Measurements from ENCODE around the gene ELOA. TPM values are rescaled to one million over a fixed set of nuclear protein-coding genes. Genes with fewer than 3 reads are reported as not detected.
"Not testable (repeated sequence)": the region's sequence is repeated elsewhere in the genome, so short reads cannot be mapped to it uniquely, and the experiment has no call there.

Gene ELOA
- total RNA-seq, 4 donors from 2014 or later, result 33.3 to 49.9 (median 40.5) TPM

- DNase-seq, result peak; percentile 75 to 76
- peak within 1 kb of the TSS; percentile 33 to 99 (median 90) for H3K4me3 ChIP-seq (replicated peaks in 1 of 3)
- H3K27me3 ChIP-seq, result no peaks in the 10 kb centered on the region
- WGBS, 2 donors, result 0 to 1% methylated on average over 16 to 32 of the region's 91 CpGs
- no peaks in the 10 kb centered on the region for H3K36me3 ChIP-seq
- peak within 1 kb of the TSS; percentile 76 to 92 (median 79) for H3K27ac ChIP-seq
- intact Hi-C loops (cut with DNase I), result loop anchor here (10.0 kb wide), 1 partner anchor 87 kb away; the partner anchor contains the start of gene FUCA1
- TF ChIP-seq CTCF (IDR thresholded peaks at IDR 0.05) (no peak), POLR2A (IDR thresholded peaks at IDR 0.05) (peak; percentile 12 to 89)
- no peaks in the 10 kb centered on the region for H3K9me3 ChIP-seq
- peaks cover 28 to 39% of the 10 kb centered on the region in 2 donors for H3K4me1 ChIP-seq
Observed at GRCh38 chr1:23777979-23778814, 34.9 kb downstream of the ELOA start, which contains the start of gene PITHD1. Gene PITHD1, plus strand, starts transcription at chr1:23778418. Its CDS starts 98 bp downstream, at chr1:23778516.

GRCh38 chr1:23779826-23780371 is 36.6 kb downstream of the ELOA start:
- H3K27me3 ChIP-seq, result no peaks in the 10 kb centered on the region
- H3K9me3 ChIP-seq, result no peaks in the 10 kb centered on the region
- peaks cover 2 to 3% of the 10 kb centered on the region in 2 donors for H3K36me3 ChIP-seq
- intact Hi-C loops (cut with DNase I), result loop anchor here (10.0 kb wide), 1 partner anchor 85 kb away; the partner anchor contains the start of gene FUCA1
- H3K27ac ChIP-seq, result no peak overlapping the region
- no peak for TF ChIP-seq POLR2A (IDR thresholded peaks at IDR 0.05)
- no peak for TF ChIP-seq CTCF (IDR thresholded peaks at IDR 0.05)
- 80 to 86% methylated on average over 3 of the region's 3 CpGs for WGBS, 2 donors
- no peak overlapping the region for H3K4me3 ChIP-seq (replicated peaks in 1 of 3)
- H3K4me1 ChIP-seq, result peaks cover 16 to 22% of the 10 kb centered on the region in 2 donors
- no peak for DNase-seq

- H3K4me1 ChIP-seq; DNase-seq; H3K27me3 ChIP-seq; H3K9me3 ChIP-seq; intact Hi-C loops (cut with DNase I); H3K4me3 ChIP-seq (replicated peaks in 1 of 3); H3K27ac ChIP-seq: not testable (repeated sequence)
- WGBS, 2 donors, result 92 to 95% methylated on average over 11 of the region's 11 CpGs
- H3K36me3 ChIP-seq, result peaks cover 14 to 23% of the 10 kb centered on the region in 2 donors
Observed at GRCh38 chr1:23783141-23783540, 39.9 kb downstream of the ELOA start.

GRCh38 chr1:23784846-23785245 is 41.6 kb downstream of the ELOA start:
- H3K4me1 ChIP-seq, result no peaks in the 10 kb centered on the region
- H3K4me3 ChIP-seq (replicated peaks in 1 of 3), result no peak overlapping the region
- peaks cover 14 to 23% of the 10 kb centered on the region in 2 donors for H3K36me3 ChIP-seq
- no peaks in the 10 kb centered on the region for H3K9me3 ChIP-seq
- no peaks in the 10 kb centered on the region for H3K27me3 ChIP-seq
- intact Hi-C loops (cut with DNase I), result no loop called here
- TF ChIP-seq POLR2A (IDR thresholded peaks at IDR 0.05) (no peak), CTCF (IDR thresholded peaks at IDR 0.05) (no peak)
- WGBS, 2 donors, result 87 to 92% methylated on average over 4 of the region's 4 CpGs
- DNase-seq, result no peak
- H3K27ac ChIP-seq, result no peak overlapping the region

GRCh38 chr1:23787701-23788100 is 44.4 kb downstream of the ELOA start:
- intact Hi-C loops (cut with DNase I), result no loop called here
- peaks cover 14 to 23% of the 10 kb centered on the region in 2 donors for H3K36me3 ChIP-seq
- TF ChIP-seq CTCF (IDR thresholded peaks at IDR 0.05), result no peak
- TF ChIP-seq POLR2A (IDR thresholded peaks at IDR 0.05), result no peak
- H3K4me1 ChIP-seq, result peaks cover 10% of the 10 kb centered on the region in 2 donors
- no peaks in the 10 kb centered on the region for H3K27me3 ChIP-seq
- WGBS, 2 donors, result 90 to 96% methylated on average over 3 of the region's 3 CpGs
- no peaks in the 10 kb centered on the region for H3K9me3 ChIP-seq
- H3K4me3 ChIP-seq (replicated peaks in 1 of 3), result no peak overlapping the region
- no peak overlapping the region for H3K27ac ChIP-seq
- no peak for DNase-seq
